Mesodermal cell (in vitro differentiated cells): ENCODE data around the gene SLC48A1.

ENCODE experiments used
- H3K27ac ChIP-seq: 2 replicates; pipeline ENCODE4 v1.7.0; 2013; ENCODE audit warnings: mild to moderate bottlenecking, low read depth, low read length, moderate library complexity; ENCODE audit not compliant: severe bottlenecking
- H3K36me3 ChIP-seq: 2 replicates; pipeline ENCODE4 v1.7.1; 2013; ENCODE audit warnings: mild to moderate bottlenecking, low read length, moderate library complexity; ENCODE audit not compliant: control insufficient read depth, insufficient read depth
- H3K4me1 ChIP-seq: one replicate; pipeline ENCODE4 v1.7.1; 2013; ENCODE audit warnings: mild to moderate bottlenecking, low read length; ENCODE audit not compliant: insufficient read depth, control insufficient read depth, poor library complexity, severe bottlenecking
- H3K4me3 ChIP-seq: 2 replicates; pipeline ENCODE4 v1.7.0; 2013; ENCODE audit warnings: low read length, control low read depth, mild to moderate bottlenecking; ENCODE audit not compliant: insufficient read depth, poor library complexity, severe bottlenecking; ENCODE audit errors: extremely low read depth
- H3K9me3 ChIP-seq: 2 replicates; pipeline ENCODE4 v1.7.1; 2013; ENCODE audit warnings: mild to moderate bottlenecking, low read length, moderate library complexity; ENCODE audit not compliant: control insufficient read depth
- WGBS, 2 experiments: methylation state at CpG; one replicate each; pipeline ENCODE4 v1.1.5; 2013; ENCODE audit warnings: missing lambda C conversion rate in 2 of 2; ENCODE audit not compliant: insufficient coverage in 2 of 2; 5-methylcytosine and 5-hydroxymethylcytosine counted together

The SLC48A1 gene

DNA sequence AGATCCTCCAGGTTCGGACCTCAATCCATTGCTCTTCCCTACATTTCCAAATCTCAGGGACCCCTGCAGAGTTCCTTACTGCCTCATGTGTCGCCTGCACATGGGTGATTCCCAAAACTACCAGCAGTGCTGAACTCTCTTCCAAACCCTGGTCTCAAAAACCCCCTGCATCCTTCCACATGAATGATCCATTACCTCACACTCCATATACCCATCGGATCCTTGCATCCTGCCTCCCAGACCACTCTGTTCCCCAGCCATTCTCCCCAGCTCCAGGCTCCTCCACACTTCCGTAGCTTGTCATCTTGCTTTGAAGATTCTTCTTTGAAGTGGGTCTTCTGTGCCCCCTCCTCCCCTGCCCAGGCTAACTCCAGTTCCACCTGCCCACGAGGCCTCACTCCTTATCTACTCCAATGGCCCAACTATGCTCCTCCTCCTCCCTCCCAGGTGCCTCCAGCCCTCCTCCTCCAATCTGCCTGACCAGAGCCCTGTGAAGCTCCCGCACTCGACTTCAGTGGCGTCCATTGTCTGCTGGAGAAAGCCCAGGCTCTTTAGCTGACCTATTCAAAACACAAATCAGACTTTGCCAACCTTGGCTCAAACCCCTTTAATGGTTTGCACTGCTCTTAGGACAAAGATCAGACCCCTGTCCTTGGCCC lies 28.1 kb upstream of the SLC48A1 start:
- H3K9me3 ChIP-seq = no peaks in the 10 kb centered on the region
- peaks cover 3% of the 10 kb centered on the region for H3K36me3 ChIP-seq
- H3K27ac ChIP-seq = no peak overlapping the region
- 85 to 87% methylated on average over 8 of the region's 8 CpGs for WGBS, 2 experiments
- no peak overlapping the region for H3K4me3 ChIP-seq
- H3K4me1 ChIP-seq = no peaks in the 10 kb centered on the region

DNA sequence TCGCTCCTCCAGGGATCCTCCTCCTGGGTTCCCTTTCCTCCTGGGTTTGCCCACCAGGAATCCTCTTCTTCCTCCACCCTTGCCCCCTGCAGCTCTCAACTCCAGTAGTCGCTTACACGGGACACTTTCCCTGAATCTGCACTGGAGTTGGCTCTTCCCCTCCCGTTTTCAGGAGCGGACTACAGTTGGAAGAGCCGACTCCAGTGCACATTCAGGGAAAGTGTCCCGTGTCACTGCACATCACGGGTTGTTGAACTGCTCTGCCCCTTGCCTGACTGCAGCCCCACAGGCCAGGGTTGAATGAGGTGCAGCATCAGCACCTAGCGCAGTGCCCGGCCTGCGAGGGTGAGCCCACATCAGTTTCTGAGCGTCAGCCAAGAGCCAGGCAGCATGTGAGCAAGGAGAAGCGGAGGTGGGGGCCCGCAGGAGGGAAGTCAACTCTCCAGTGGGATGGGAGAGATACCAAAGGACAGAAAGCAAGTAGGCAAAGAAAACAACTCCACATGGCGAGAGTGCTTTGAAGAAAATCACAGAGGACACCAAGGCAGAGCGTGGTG lies 27.5 kb upstream of the SLC48A1 start:
- WGBS, 2 experiments = 88 to 92% methylated on average over 11 to 16 of the region's 16 CpGs
- H3K27ac ChIP-seq = no peak overlapping the region
- H3K9me3 ChIP-seq = no peaks in the 10 kb centered on the region
- H3K4me3 ChIP-seq = no peak overlapping the region
- H3K36me3 ChIP-seq = peaks cover 4% of the 10 kb centered on the region
- no peaks in the 10 kb centered on the region for H3K4me1 ChIP-seq

DNA sequence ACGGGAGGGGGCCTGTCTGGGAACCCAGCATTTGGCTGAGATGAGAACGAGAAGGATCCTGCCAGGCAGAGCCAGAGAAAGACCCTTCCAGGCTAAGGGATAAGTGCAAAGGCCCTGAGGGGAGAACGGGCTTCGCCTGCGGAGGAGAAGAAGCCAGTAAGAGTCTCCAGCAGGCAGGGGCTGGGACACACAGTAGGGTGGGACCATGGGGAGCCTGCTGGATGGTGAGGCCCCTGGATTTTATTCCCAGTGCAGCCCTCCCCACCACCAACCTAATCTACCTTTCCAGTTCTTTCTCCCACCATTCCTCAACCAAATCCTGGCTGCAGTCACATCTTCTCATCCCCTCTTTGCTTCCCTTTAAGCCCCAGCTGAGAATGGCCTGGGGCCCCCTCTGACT lies 27.0 kb upstream of the SLC48A1 start:
- Histone ChIP-seq H3K4me1 (no peaks in the 10 kb centered on the region), H3K36me3 (peaks cover 4% of the 10 kb centered on the region), H3K4me3 (no peak overlapping the region), H3K27ac (no peak overlapping the region), H3K9me3 (no peaks in the 10 kb centered on the region)
- WGBS, 2 experiments = 92 to 97% methylated on average over 4 to 5 of the region's 5 CpGs

DNA sequence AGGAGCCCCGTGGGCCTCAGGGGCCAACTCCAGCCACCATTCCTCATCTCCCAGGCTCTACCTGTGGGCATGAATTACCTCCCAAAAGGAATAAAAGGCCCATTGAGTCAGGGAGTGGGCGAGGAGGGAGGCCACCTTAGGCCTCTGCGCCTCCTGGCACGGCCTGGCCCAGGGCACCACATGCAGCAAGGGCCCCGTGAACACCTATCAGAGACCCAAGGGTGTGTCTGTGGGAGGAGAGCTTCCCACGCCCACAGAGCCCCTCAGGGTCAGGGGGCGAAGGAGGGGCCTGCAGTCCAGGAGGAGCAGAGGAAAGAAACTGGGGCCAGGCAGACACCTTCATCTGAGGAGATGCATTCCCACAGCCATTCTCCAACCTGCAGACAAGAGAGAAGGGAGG lies 26.5 kb upstream of the SLC48A1 start:
- no peak overlapping the region for H3K4me3 ChIP-seq
- 87 to 100% methylated on average over 4 of the region's 7 CpGs for WGBS, 2 experiments
- peaks cover 4% of the 10 kb centered on the region for H3K36me3 ChIP-seq
- no peak overlapping the region for H3K27ac ChIP-seq
- no peaks in the 10 kb centered on the region for H3K4me1 ChIP-seq
- H3K9me3 ChIP-seq = no peaks in the 10 kb centered on the region

DNA sequence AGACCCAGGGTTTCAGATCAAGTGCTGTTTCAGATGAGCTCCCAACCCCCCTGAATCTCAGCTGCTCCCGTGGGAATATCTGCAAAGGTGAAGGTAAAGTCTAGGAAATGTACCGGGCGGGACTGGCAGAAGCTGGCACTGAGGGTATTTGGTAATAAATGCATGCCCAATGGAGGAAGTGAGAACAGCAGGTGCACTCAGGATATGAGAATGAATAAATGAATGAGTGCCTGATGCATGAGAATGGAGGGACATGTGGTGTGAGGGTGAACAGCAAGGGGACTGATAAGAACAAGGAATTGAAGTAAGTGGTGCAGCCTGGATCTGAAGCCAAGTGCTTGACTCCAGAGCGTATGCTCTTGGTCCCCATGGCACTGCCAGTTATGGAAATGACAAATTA lies 25.9 kb upstream of the SLC48A1 start:
- WGBS, 2 experiments = 91 to 100% methylated on average over 4 of the region's 4 CpGs
- Histone ChIP-seq H3K36me3 (peaks cover 4% of the 10 kb centered on the region), H3K4me1 (no peaks in the 10 kb centered on the region), H3K9me3 (no peaks in the 10 kb centered on the region), H3K4me3 (no peak overlapping the region), H3K27ac (no peak overlapping the region)

DNA sequence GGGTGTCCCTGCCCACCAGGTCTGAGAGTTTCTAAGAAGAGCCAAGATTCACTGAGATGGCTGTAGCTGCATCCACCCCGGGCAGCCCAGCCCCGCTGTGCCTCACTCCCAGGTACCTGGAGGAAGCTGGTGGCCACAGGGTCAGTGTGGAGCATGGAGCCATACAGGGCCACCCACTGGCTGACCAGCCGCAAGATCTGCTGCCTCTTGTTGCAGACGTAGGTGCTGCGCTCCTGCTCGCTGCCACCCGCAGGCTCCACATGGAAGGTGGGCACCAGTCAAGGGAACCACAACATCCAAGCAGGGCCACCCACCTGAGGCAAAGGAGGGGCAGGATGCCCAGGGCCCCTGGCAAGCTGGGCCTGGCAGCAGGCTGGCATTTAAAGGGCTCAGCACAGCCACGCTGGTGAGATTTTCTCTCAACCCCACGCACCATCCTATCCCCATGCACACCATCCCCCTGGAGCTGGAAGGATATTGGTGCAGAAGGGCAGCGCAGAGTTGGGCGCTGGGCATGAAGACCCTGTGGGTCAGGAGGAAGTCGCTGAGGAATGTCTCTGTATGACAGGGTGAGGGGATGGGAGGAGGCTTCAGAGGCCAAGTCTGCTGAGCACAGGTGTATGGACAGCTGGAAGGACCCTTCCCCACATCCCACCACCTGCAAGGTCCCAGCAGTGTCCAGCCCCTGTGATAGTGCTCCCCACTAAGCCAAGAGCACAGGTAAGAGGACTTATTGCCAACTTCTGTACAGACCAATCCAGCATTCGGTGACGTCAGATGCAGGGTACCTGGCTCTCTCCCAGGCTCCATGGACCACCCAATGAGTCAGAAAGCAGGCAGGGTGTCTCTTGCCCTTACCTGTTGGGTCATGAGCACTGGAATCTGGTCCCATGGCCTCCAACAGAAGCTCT lies 25.2 kb upstream of the SLC48A1 start:
- H3K4me3 ChIP-seq = no peak overlapping the region
- peaks cover 4% of the 10 kb centered on the region for H3K36me3 ChIP-seq
- no peaks in the 10 kb centered on the region for H3K9me3 ChIP-seq
- peaks cover 4% of the 10 kb centered on the region for H3K4me1 ChIP-seq
- H3K27ac ChIP-seq = no peak overlapping the region
- WGBS, 2 experiments = 90 to 93% methylated on average over 8 to 9 of the region's 14 CpGs

DNA sequence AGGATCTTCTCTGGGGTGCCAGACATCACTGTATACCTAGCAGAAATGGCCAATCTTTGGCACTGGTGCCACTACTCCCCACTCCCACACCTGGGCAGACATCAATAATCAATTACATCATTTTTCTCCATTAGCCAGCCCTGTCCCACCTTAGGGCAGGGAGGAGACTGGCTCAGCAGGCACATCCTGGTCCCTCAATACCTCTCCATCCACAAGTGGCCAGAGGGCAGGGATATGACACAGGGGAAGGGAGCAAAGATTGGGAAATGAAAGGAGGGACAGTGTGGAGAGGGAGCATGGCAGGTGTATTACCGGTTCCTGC lies 24.6 kb upstream of the SLC48A1 start:
- no peak overlapping the region for H3K4me3 ChIP-seq
- no peak overlapping the region for H3K27ac ChIP-seq
- no peaks in the 10 kb centered on the region for H3K9me3 ChIP-seq
- H3K36me3 ChIP-seq = peaks cover 4% of the 10 kb centered on the region
- peaks cover 9% of the 10 kb centered on the region for H3K4me1 ChIP-seq
- 100% methylated on average over 1 of the region's 1 CpG; no CpG with 5 or more reads in 1 of the 2 experiments for WGBS, 2 experiments

DNA sequence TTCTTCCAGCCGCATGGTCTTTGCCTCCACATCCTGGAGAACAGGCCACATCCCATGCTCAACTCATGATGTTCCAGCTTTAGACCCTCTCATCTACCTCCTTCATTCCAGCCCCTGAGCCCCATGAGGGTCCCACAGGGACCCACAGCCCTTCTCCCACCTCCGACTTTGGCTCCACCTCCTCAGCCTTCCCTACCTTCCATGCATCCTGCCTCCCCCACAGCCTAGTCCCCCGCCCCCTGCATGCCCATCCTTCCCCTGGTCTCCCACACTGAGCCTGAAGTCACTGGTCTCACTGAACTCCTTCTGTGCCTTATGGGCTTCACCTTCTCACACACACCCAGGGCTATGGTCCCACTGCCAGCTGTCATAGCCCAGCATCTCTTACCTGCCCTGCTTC lies 24.1 kb upstream of the SLC48A1 start:
- WGBS, 2 experiments = 90 to 100% methylated on average over 2 to 3 of the region's 3 CpGs
- peaks cover 4% of the 10 kb centered on the region for H3K36me3 ChIP-seq
- peaks cover 13% of the 10 kb centered on the region for H3K4me1 ChIP-seq
- no peak overlapping the region for H3K4me3 ChIP-seq
- H3K27ac ChIP-seq = no peak overlapping the region
- H3K9me3 ChIP-seq = no peaks in the 10 kb centered on the region

DNA sequence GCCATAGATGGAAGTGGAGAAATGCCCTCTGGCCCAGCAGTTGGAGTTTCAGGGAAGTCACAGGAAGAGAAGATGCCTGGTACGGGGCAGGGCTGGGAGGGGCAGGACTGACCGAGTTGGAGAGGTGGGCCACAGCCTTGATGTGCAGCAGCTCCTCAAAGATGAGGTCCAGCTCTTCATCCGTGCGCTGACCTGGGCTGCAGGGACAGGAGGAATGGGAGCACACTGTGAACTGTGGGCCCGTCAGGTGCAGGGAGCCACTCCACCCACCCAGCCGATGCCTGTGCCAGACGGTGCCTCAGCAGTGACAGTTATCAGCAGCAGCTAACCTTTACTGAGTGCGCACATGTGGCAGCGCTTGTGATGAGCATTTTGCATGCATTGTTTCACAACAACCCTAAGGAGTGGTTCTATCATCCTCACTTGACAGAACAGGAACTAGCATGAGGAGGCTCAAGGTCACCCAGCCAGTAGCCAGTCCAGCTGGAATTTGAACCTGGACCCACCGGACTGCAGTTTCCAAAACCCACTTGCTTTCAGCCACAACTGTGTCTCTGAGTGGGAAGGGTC lies 22.7 kb upstream of the SLC48A1 start:
- H3K4me3 ChIP-seq = no peak overlapping the region
- WGBS, 2 experiments = 95% methylated on average over 9 of the region's 10 CpGs
- no peaks in the 10 kb centered on the region for H3K9me3 ChIP-seq
- H3K27ac ChIP-seq = no peak overlapping the region
- H3K36me3 ChIP-seq = peaks cover 4% of the 10 kb centered on the region
- peaks cover 19% of the 10 kb centered on the region for H3K4me1 ChIP-seq

DNA sequence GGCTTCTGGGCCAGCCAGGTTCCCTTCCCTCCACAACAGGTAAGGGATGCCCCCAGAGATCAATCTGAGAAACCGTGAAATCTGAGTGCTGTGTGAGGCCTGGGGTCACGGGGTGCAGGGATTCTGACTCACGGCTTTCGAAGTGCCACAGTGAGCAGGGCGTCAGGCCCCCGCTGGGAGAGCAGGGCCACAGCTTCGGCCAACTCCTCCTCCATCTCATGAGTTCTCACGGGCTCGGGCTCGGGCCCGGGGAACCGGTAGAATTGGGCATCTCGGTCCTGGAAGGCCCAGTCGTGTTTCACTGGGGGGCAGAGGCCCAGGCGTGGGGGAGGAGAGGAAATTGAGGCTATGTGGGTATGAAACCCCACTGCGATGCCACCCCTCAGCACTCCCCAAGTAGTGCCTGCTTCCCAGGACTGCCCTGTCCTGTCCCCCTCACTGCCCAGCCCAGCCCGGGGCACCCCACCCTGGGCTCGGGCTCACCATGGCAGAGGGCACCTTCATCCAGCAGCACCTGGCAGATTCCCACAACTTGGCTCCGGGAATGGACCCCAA lies 22.0 kb upstream of the SLC48A1 start:
- WGBS, 2 experiments = 87 to 99% methylated on average over 7 to 14 of the region's 19 CpGs

More for the DNA sequence above, 22.0 kb upstream of the SLC48A1 start:
- no peak overlapping the region for H3K4me3 ChIP-seq
- H3K4me1 ChIP-seq = peaks cover 21% of the 10 kb centered on the region
- H3K9me3 ChIP-seq = no peaks in the 10 kb centered on the region
- no peak overlapping the region for H3K27ac ChIP-seq
- peaks cover 4% of the 10 kb centered on the region for H3K36me3 ChIP-seq
